HG02588 (cell line): Measurements from ENCODE around the gene NME8.
A peak's percentile ranks its signal among the peaks of the same experiment; 100 is the strongest.

Experiments used
- ATAC-seq: cut with Tn5 transposase; IDR thresholded peaks from one replicate; pipeline ENCODE4 v1.9.1; 2021; ENCODE audit warnings: mild to moderate bottlenecking, moderate library complexity; ENCODE audit not compliant: unreplicated experiment

Gene NME8

DNA sequence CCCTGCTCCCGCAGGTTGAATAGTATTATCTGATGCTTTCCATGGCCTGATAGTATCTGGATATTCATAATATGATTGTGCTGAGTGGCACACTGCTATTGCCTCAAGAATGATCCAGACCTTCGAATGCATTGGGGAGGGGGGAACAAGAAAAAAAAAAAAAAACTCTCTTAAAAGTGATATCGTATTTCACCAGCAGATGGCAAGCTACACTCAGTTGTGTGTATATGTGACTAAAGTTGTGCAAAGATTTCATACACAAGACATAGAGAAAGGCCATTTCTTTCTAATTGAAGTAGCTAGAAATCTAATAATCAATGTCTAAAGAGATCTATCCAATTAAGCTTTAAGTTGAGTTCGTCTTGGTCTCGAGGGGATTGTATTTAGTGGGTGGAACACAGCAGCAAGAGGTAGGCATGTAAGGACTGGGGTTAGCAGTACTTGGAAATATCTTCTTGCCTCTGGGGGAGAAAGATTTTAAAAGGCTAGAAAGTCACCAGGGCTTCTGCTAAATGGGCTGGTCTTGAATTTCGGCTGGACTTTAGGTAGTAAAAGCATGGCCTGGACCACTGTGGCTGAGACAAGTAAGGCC lies 52.9 kb downstream of the NME8 start:
- ATAC-seq, result no peak

DNA sequence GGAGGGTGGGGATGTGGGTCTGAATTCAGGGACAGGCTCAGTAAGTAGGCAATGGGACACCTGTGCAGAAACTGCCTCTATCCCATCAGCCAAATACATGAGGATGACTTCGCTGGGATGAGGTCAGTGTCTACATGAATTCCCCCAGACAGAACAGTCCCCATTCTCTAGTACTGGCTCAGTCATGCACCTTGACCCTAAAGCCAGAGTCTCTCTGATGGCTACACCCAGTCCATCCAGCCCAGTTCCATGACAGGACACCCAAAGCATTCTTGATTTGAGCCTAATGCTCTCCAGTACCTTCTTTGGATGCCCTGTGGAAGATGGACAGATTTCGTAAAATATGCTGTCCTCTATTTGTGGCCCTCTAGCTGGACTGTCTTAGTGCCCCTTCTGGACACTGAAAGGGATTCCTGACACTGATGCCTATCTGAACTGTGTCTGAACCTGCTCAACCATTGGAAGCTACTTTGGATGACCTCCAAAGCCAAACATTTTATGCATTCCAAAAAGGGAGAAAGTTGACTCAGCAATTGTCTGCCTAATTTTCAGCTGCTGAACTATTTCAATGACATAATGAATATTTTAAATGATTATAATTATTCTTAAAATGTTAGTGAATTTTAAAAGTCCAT lies 53.6 kb downstream of the NME8 start:
- ATAC-seq, result no peak

DNA sequence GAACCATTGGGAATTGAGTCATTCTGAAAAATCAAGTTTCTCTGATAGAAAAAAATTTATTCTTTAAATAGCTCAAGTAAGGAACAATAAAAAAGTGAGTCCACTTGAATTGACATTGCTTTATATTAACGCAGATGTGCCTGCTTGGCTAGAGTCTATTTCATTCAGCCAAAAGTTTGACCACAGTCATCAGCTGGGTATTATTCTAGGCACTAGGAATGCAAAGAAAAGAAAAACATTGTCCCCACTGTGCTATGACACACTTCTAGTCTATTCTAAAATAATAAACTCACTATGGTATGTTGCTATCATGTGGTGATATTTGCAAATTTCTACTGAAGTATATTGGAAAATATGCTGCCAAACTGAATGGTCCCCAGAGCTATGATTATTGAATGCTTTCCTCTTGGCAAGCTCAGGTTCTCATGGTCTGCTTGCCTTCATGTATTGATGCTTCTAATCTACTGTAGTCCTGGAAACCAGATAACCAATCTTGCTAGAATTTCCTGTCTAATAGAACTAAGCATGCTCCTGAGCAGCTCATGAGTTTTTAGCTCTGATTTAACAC lies 59.9 kb downstream of the NME8 start:
- no peak for ATAC-seq

DNA sequence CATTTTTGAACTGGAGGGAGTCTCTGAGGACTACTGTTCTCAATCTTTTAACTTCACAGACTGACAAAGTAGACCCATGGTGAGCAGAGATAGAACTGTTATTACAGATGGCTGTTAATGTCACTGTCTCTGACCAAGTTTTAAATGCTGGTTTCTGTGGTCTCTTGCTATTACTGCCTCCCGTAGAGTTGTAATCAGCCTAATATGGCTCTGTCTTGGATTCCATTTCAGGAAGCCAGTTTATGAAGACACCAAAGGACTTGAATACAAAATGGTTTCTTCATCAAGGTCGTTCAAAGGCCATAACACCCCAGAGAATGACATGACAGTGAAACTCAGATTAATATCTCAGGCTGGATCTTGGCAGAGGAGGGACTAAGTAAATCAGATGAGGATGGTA lies 64.4 kb downstream of the NME8 start:
- ATAC-seq, result no peak

DNA sequence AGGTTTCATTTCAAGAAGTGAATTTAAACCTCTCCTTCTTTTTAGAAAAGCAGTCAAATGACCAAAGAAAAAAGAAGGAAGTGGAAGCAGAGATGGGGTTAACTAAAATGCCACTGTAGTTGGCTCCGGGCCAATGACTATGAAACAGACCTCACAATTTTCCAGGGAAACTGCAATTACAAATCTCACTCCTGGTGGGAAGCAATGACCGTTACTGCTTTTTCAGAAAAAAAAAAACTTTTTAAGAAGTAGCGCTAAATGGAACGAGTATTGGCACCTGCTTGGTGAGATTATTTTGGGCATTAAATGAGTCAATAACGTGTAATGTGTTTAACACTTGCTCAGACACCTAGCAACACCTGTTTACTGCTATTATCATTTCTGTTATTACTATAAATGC lies 67.0 kb downstream of the NME8 start:
- no peak for ATAC-seq

DNA sequence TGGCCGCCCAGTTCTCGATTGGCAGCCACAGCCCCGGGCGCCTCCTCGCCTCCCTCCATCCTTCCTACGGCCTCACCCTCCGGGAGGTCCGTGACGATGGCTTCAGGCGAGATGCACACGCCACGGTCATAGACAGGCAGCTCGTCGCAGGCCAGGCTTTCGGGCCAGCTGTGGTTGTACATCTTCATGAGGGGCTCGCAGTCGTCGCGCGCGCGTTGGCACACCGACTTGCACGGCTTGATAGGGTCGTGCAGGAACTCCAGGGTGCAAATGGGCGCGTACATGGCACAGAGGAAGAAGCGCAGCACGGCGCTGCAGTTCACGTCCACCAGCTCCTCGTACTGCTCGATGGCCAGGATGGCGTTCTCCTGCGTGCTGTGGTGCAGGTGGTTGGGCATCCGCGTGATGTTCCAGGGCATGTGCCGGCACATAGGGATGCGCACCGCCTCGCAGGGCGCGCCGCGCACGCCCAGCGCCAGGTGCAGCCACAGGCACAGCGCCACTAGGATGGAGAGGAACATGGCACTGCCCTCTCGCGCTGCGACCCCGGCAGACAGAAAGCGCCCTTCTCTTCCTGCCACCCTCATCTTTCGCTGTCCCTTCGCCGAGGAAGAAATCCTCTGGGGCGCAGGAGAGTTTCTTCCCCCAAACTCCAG lies 67.7 kb downstream of the NME8 start:
- no peak for ATAC-seq

DNA sequence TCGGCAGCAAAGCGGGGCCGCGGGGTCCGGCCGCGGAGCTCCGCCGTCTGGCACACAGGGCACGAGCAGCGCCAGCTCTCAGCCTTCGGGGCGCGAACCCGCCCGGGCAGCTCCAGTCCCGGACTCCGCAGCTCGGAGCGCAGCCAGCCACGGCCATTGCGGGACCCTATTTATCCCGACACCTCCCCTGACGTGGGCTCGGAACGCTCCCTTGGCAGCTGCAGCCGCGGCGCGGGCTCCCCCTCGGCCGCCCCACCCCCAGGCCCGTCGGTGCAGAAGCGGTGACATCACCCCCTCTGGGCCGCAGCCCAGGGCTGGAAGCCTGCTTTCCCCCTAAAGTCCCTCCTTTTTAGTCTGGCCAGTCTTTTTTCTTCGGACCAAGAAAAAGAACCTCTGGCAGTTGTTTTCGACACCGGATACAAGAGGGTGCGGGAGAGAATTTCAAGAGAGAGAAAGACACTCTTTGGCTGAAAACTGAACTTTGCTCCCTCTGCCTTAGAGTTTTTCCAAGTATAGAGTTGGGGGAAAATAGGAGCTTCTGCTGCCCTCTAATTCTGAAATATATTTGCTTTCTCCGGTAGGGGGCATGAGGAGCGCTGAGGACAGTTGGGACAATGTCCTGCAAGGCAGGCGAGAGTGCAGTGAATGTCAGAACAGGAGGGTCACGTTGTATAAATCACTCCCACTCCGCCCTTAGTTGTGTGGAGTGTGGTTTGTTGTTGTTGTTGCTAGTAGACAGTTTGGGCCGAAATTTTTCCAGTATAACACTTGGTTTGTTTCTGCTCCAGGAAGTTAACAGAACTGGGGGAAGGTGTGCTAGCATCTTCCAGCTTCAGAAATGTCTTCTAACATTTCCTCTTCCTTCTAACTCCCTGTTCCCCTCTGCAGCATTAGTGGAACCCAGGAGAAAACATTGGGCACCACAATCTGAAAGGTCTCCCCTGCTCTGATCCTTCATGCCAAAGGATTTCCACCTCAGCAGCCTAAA lies 68.6 kb downstream of the NME8 start, which contains the start of gene SFRP4:
TSS of gene SFRP4 (minus strand) at position 145 of the 988 bp plus-strand sequence. CDS start 280 bp downstream, outside the sequence.
- peak; percentile 30 for ATAC-seq

DNA sequence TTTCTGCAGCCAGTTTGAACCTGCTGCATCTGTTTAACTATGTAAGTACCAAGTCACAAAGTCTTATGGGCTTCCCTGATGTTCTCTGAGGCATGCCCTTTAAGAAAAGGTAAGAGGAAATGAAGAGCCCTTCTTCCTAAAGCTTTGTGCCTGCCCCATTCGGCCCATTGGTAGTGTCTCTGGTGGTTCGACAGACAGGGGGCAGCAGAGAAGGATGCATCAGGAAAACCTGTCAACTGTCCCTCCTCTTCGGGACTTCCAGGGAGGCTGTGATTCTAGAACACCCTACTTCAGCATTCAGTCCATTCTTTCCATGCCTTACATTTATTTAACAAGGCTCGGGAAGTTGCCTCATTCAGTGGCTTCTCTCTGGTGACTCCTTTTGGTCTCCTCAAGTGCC lies 70.1 kb downstream of the NME8 start:
- no peak for ATAC-seq

DNA sequence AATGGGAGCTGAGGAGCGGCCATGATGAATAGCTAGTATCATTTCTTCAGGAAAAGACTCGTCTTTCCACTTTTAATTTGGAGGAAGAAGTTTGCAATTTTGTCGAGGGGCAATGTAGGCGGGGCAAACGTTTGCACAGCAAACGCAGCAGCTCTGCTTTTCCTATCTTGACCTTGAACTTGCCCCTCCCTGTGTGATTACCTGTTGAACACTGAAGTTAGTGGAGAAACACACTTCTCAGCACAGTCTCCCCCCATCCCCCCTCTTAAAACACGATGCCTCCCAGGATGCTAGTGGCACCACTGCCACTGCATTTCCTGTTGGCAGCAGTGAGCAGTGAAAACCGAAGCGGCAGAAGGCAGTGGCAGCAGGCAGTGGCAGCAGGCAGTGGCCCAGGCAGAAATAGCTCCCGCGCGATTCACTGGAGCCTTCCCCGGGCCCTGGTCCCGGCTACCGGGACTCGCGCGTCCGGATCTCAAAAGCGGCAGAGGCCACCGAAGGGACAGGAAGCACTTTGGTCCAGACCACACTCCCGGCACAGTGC lies 72.0 kb downstream of the NME8 start, which contains the start of gene EPDR1:
TSS of gene EPDR1 (plus strand) at position 336 of the 544 bp plus-strand sequence. CDS start 300 bp downstream, outside the sequence.
- peak; percentile 44 for ATAC-seq

DNA sequence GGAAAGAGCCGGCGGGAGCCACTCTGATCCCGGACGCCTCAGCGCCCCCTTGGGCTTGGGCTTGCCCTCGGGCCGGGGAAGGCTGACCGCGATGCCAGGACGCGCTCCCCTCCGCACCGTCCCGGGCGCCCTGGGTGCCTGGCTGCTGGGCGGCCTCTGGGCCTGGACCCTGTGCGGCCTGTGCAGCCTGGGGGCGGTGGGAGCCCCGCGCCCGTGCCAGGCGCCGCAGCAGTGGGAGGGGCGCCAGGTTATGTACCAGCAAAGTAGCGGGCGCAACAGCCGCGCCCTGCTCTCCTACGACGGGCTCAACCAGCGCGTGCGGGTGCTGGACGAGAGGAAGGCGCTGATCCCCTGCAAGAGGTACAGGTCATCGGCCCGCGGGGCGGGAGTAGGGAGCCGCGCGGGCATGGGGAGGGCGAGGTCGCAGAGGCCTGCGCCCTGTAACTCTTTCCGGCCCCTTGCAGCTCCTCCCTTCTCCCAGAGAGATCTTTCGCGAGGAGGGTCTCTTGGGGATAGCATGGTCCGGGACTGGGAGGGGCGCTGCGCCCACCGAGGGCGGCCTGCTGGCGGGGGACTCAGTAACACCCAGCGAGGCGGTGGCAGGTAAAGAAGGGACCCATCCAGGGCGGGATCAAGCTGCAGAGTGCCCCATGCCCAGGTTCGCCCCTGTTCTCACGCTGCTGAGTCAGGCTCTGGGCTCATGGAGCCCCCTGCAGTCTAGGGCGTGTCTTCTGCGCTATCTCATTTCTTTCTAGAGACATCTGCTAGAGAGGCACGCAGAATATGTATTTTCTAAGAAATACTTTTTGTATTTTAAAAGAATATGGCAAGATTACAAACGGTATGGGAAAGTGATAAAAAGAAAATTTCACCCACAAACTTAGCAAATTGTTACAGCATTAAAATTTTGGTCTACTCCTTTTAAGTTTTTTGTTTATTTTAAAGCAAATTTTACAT lies 72.7 kb downstream of the NME8 start:
- ATAC-seq, result peak; percentile 58

DNA sequence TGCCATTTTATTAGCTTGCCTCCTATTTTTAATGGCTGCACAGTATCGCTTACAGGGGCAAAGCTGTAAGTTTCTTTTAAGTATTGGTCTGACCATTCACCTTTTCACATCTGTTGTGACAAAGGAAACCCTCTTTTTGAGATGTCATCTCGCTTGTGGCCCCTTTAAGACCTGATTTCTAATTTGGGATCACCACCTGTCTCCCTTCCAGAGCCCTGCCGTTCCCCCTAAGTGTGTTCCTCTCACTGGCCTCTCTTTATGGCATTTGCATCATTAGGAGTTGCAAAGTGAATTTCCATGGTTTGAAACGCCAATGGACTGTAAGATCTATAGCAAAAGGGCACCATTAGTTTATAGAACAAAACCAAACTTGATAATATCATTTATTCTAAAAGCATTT lies 73.5 kb downstream of the NME8 start:
- no peak for ATAC-seq

DNA sequence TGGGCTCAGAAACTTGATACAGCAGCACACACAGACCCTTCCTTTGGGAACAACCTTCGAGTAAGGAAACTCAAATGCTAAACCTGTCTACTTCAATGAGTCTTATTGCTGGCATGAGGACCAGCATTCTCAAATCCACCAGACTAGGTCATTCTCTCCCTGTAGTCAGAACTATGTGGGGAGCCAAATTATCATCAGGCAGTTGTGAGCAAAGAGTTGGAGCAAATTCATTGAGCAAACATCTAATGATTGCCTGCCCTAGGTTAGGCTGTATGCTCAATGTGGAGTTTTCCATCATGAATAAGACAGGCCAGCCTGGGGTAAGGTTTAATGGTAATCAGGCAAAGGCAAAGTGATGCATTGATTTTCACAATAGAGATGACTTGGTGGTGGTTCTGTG lies 75.6 kb downstream of the NME8 start:
- no peak for ATAC-seq

DNA sequence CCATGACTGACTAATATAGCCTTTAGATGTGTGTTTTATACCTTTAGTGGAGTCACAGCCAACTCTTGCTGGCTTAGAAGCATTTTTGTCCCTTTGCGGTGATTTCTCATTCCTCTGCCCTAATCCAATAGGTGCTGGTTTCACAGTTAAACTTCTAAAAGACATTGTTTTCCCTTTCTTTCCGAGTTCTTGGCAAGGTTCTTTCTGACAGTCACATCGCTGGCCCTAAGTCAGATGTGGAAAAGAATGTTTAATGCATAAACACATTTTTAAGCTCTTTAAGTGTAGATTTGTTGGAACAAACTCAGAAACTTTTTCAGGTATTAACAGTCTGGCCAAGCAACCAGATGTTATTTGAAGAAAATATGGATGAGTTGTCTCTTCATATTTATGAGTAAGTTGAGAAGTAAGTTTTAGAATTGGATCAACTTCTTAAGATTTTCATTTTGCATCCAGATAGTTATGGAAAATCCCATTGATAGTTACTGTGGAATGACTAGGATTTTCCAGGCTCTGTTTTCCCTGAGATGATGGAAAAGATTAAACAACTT lies 76.2 kb downstream of the NME8 start:
- no peak for ATAC-seq

DNA sequence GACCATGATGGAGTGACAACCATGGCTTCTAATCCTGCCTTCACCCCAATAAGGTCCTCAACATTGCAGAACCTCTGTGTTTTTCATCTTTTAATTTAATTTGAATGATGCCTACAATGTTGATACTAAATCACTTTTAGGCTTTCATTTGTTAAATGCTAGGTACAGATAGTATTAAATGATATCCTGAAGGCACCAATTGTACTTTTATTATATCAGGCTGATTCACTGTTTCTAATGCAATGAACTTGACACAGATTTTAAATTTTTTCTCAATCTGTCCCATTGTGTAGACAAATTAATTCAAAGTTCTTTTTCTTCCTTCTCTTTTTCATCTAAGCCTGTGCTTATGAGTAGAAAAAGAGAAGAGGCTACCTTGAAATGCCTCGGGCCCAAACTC lies 77.2 kb downstream of the NME8 start:
- no peak for ATAC-seq

DNA sequence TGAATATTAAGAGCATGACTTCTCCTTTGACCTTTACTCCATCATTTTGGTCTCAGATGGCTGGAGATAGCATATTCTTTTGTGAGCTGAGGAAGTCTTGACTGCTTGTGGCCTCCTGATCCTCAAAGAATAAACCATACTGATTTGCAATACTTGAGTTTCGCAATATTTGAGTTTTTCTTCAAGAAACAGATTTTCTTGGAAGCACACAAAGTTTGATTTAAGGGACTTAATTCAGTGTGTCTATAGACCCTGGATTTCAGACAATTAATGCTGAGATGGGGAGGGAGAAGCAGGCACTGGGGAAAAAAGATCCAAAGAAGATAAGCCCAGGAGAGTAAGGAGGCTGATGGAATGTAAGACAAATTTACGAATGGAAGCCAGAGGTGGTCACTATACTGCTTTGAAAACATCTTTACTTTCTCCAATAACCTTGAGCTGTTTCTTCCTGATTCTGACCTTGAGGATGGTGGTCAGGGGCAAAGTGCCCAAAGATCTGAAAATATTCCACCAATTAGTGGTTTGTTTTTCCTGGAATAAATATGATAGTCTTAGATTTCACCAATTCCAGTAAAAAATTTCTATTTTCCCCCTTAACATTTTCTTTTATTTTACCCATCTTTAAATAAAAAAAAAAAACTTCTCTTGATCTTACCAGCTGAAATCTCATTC lies 79.5 kb downstream of the NME8 start:
- ATAC-seq, result no peak

DNA sequence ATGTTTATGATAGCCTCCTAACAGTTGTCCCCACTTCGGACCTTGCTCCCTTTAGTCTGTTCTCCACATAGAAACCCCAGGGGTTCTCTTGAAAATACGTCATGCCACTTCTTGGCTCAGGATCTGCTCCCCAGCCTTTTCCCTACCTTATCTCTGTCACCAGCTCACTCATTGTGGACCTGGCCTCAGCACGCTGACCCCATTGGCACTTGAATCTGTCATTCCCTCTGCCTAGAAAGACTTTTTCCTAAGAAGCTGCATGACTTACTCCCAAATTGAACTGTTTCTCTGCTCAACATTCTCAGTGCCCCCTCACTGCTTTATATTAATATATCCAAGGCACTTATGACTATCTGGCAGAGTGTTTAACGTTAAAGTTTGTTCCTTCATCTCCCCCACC lies 80.5 kb downstream of the NME8 start:
- no peak for ATAC-seq

DNA sequence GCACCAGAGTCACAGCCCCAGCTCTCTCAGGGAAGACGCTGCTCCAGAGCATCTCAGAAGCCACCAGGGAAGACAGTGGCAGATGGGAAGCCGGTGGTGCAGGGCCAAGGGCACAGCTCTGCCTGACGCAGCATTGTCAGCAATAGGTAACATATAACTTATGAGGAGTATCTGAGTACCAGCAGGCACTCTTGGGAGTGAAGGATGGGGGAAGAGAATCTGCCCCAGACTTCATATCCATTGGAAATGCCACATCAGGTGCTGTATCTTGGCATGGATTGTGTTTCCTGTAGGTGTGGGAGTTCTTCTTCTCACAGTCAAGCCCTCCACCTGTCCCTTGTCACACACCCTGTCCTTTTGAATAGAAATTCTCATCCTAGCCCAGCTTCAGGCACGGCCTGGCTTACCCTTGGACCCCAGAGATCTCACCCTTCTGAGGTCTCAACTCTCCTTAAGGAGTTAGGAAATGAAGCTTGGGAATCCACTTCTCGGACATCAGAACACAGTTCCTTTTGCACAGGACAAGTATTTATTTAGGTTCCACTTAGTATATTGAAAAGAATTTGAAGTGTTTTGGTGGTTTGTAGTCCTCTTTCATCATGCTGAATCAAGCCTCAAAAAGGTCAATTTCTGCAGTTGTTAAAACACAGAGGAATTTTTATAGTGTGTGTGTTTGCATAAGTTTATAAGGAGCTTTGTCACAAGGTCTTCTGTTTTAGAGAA lies 82.0 kb downstream of the NME8 start:
- ATAC-seq, result no peak

DNA sequence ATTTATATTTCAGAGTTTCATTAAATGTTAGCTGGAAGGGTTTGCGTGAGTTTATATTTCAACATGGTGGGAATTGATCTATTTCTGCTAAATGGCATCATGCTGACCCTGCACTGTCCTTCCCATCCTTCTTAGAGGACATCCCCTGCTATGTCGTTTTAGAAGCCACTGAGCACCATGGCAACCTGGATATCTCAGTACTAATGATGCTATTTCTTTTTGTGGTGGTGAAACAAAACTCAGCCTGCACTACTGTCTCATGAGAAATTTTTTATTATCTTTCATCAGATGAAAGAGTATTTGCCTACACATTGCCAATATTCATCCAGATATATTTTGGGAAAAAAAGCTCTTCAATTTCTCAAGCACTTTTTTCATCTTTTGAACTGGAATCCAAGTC lies 84.1 kb downstream of the NME8 start:
- no peak for ATAC-seq
